H1 (cell line): Measurements from ENCODE around the gene ABCG8. TPM values are rescaled to one million over a fixed set of nuclear protein-coding genes. Genes with fewer than 3 reads are reported as not detected.

Source experiments
- CTCF ChIA-PET: fragments of 300-600 bp; sonication (Branson Sonifier 250); formaldehyde crosslinking; loops from one replicate; lab custom pipeline; 2021; ENCODE audit not compliant: partially characterized antibody; lab: Charles Lee
- POLR2A ChIA-PET: fragments of 300-600 bp; sonication (Branson Sonifier 250); formaldehyde crosslinking; loops from one replicate; lab custom pipeline; 2021; ENCODE audit warnings: inconsistent platforms; ENCODE audit not compliant: partially characterized antibody; lab: Charles Lee
- DNase-seq, 2 experiments: peaks; one replicate each; pipeline versions ENCODE4 v3.0.0 to v3.0.0-alpha.2; 2010 to 2022; ENCODE audit warnings: low spot score in 2 of 2, low read depth in 1 of 2, mixed read lengths in 1 of 2
- FAIRE-seq: peaks from 2 replicates; lab custom pipeline; 2011; peaks lifted over from hg19 to GRCh38; lab: Jason Lieb, UNC
- H2AFZ ChIP-seq: 2 replicates; pipeline ENCODE4 v1.8.1; 2012; ENCODE audit warnings: low read length, inconsistent platforms
- H2AK5ac ChIP-seq: 2 replicates; pipeline ENCODE4 v1.6.1; 2013; ENCODE audit warnings: low read depth, low read length
- H2BK120ac ChIP-seq: replicated peaks from 2 replicates; pipeline ENCODE3; 2013; ENCODE audit warnings: low read depth, low read length, inconsistent platforms
- H2BK12ac ChIP-seq: 2 replicates; pipeline ENCODE4 v1.6.1; 2013; ENCODE audit warnings: low read depth, low read length
- H2BK15ac ChIP-seq: 2 replicates; pipeline ENCODE4 v1.6.1; 2013; ENCODE audit warnings: low read length
- H2BK20ac ChIP-seq: 2 replicates; pipeline ENCODE4 v1.6.1; 2013; ENCODE audit warnings: low read length
- H2BK5ac ChIP-seq: 2 replicates; pipeline ENCODE4 v1.6.1; 2013; ENCODE audit warnings: low read depth, low read length
- H3K14ac ChIP-seq: 2 replicates; pipeline ENCODE4 v1.6.1; 2013; ENCODE audit warnings: inconsistent platforms; ENCODE audit not compliant: insufficient read length
- H3K18ac ChIP-seq: 2 replicates; pipeline ENCODE4 v1.6.1; 2013; ENCODE audit warnings: low read length; ENCODE audit errors: extremely low read depth
- H3K23ac ChIP-seq: 2 replicates; pipeline ENCODE4 v1.6.1; 2013; ENCODE audit warnings: inconsistent platforms; ENCODE audit not compliant: insufficient read length
- H3K23me2 ChIP-seq: 2 replicates; pipeline ENCODE4 v1.6.1; 2013; ENCODE audit warnings: low read depth, low read length
- H3K27ac ChIP-seq: 2 replicates; pipeline ENCODE4 v1.6.1; 2011; ENCODE audit warnings: low read depth, low read length, inconsistent platforms
- H3K27me3 ChIP-seq, 4 experiments: replicated peaks in 1 of 4; 1 replicate in 1 of 4; 2 replicates in 3 of 4; pipeline versions ENCODE4 v1.6.1 to v1.8.1; 2011 to 2013; ENCODE audit warnings: low read length in 3 of 4, mild to moderate bottlenecking in 3 of 4, inconsistent platforms in 2 of 4, mixed read lengths in 2 of 4, moderate library complexity in 1 of 4; ENCODE audit not compliant: control insufficient read depth in 3 of 4, insufficient read depth in 3 of 4; ENCODE audit errors: extremely low read depth in 1 of 4
- H3K36me3 ChIP-seq, 4 experiments: 2 replicates each; pipeline versions ENCODE4 v1.6.1 to v1.8.1; 2011 to 2013; ENCODE audit warnings: mild to moderate bottlenecking in 4 of 4, low read length in 3 of 4, moderate library complexity in 2 of 4, control low read depth in 1 of 4, inconsistent platforms in 1 of 4; ENCODE audit not compliant: insufficient read depth in 4 of 4, control insufficient read depth in 2 of 4
- H3K4ac ChIP-seq: replicated peaks from 2 replicates; pipeline ENCODE3; 2013; ENCODE audit warnings: low read length, low read depth, mixed read lengths, inconsistent platforms; ENCODE audit not compliant: insufficient read length
- H3K4me1 ChIP-seq, 4 experiments: replicated peaks in 1 of 4; 1 replicate in 1 of 4; 2 replicates in 3 of 4; pipeline versions ENCODE4 v1.6.1 to v1.8.1; 2011 to 2013; ENCODE audit warnings: low read length in 3 of 4, inconsistent platforms in 2 of 4, mixed read lengths in 1 of 4; ENCODE audit not compliant: insufficient read depth in 4 of 4, control insufficient read depth in 3 of 4
- H3K4me2 ChIP-seq, 2 experiments: 2 replicates each; pipeline versions ENCODE4 v1.6.1 to v1.8.1; 2011 to 2013; ENCODE audit warnings: low read depth in 2 of 2, low read length in 2 of 2, control low read depth in 1 of 2, inconsistent platforms in 1 of 2, mild to moderate bottlenecking in 1 of 2; ENCODE audit not compliant: insufficient read depth in 1 of 2
- H3K4me3 ChIP-seq, 4 experiments: fragments of 200-600, 300-600 bp in 1 of 4; sonication (generic), shearing (Covaris generic), sonication (Bioruptor Twin) in 1 of 4; 2 replicates each; pipeline versions ENCODE4 v1.5.1 to v1.8.1; 2011 to 2016; ENCODE audit warnings: low read length in 4 of 4, low read depth in 3 of 4, control low read depth in 2 of 4, inconsistent platforms in 2 of 4, mild to moderate bottlenecking in 2 of 4, mixed read lengths in 1 of 4, moderate library complexity in 1 of 4; ENCODE audit not compliant: insufficient read depth in 2 of 4; ENCODE audit errors: extremely low read depth in 1 of 4
- H3K56ac ChIP-seq: replicated peaks from 2 replicates; pipeline ENCODE3; 2013; ENCODE audit warnings: low read depth, mild to moderate bottlenecking, mixed read lengths, low read length, inconsistent platforms; ENCODE audit not compliant: insufficient read length
- H3K79me1 ChIP-seq: 2 replicates; pipeline ENCODE4 v1.6.1; 2013; ENCODE audit warnings: low read depth, low read length, control low read depth
- H3K79me2 ChIP-seq, 2 experiments: 2 replicates each; pipeline versions ENCODE4 v1.6.1 to v1.8.1; 2012 to 2013; ENCODE audit warnings: low read length in 2 of 2, mild to moderate bottlenecking in 2 of 2, inconsistent platforms in 1 of 2; ENCODE audit not compliant: insufficient read depth in 2 of 2, control insufficient read depth in 1 of 2
- H3K9ac ChIP-seq, 4 experiments: replicated peaks in 1 of 4; 1 replicate in 1 of 4; 2 replicates in 3 of 4; pipeline versions ENCODE4 v1.6.1 to v1.8.1; 2011 to 2013; ENCODE audit warnings: low read depth in 3 of 4, low read length in 3 of 4, control low read depth in 2 of 4, mild to moderate bottlenecking in 2 of 4, moderate library complexity in 2 of 4, inconsistent platforms in 1 of 4; ENCODE audit errors: extremely low read depth in 1 of 4
- H3K9me3 ChIP-seq, 2 experiments: 2 replicates each; pipeline versions ENCODE4 v1.6.1 to v1.8.1; 2012 to 2013; ENCODE audit warnings: mild to moderate bottlenecking in 2 of 2, moderate library complexity in 2 of 2, control low read depth in 1 of 2, inconsistent platforms in 1 of 2, low read depth in 1 of 2, low read length in 1 of 2, mixed read lengths in 1 of 2; ENCODE audit not compliant: insufficient read depth in 2 of 2
- H4K20me1 ChIP-seq, 2 experiments: replicated peaks in 1 of 2; 2 replicates each; pipeline versions ENCODE3 to v1.8.1; 2011 to 2013; ENCODE audit warnings: inconsistent platforms in 2 of 2, low read length in 2 of 2, mild to moderate bottlenecking in 1 of 2; ENCODE audit not compliant: insufficient read depth in 2 of 2, control insufficient read depth in 1 of 2
- H4K5ac ChIP-seq: 2 replicates; pipeline ENCODE4 v1.6.1; 2013; ENCODE audit warnings: low read length, low read depth, mixed read lengths, inconsistent platforms; ENCODE audit not compliant: insufficient read length
- H4K8ac ChIP-seq: 2 replicates; pipeline ENCODE4 v1.8.0; 2013; ENCODE audit warnings: mild to moderate bottlenecking, moderate library complexity, low read length, inconsistent platforms; ENCODE audit not compliant: insufficient read depth; ENCODE audit errors: extremely low read depth
- H4K91ac ChIP-seq: replicated peaks from 2 replicates; pipeline ENCODE3; 2013; ENCODE audit warnings: low read length, mixed read lengths, inconsistent platforms; ENCODE audit not compliant: insufficient read length
- BACH1 ChIP-seq: IDR thresholded peaks from 2 replicates; pipeline ENCODE4 v1.6.1; 2012; ENCODE audit warnings: low read length, improper control_type of control experiment
- BCL11A ChIP-seq, 2 experiments: IDR thresholded peaks; one replicate each; pipeline ENCODE4 v1.6.1; 2011; ENCODE audit warnings: low read depth in 2 of 2, low read length in 2 of 2, mild to moderate bottlenecking in 2 of 2
- CHD2 ChIP-seq: IDR thresholded peaks from 2 replicates; pipeline ENCODE4 v1.6.1; 2012; ENCODE audit warnings: low read length, improper control_type of control experiment
- E2F6 ChIP-seq: IDR thresholded peaks from 2 replicates; pipeline ENCODE4 v1.6.1; 2012; ENCODE audit warnings: inconsistent platforms
- EZH2 ChIP-seq: fragments of 200-600 bp; sonication (generic); IDR thresholded peaks from 2 replicates; pipeline ENCODE4 v1.7.1; 2012; ENCODE audit warnings: low read depth, mild to moderate bottlenecking, moderate library complexity, low read length, inconsistent platforms; ENCODE audit not compliant: severe bottlenecking
- GTF2F1 ChIP-seq: IDR thresholded peaks from 2 replicates; pipeline ENCODE4 v1.6.1; 2012; ENCODE audit warnings: low read depth, low read length, improper control_type of control experiment, borderline replicate concordance
- KDM5A ChIP-seq: fragments of 200-600 bp; IDR thresholded peaks from 2 replicates; pipeline ENCODE4 v1.7.1; 2012; ENCODE audit warnings: mild to moderate bottlenecking, low read length, inconsistent platforms, mixed read lengths
- MAX ChIP-seq: IDR thresholded peaks from 2 replicates; pipeline ENCODE4 v1.6.1; 2012; ENCODE audit warnings: inconsistent platforms
- RBBP5 ChIP-seq: IDR thresholded peaks from 2 replicates; pipeline ENCODE4 v1.7.1; 2012; ENCODE audit warnings: low read depth, mild to moderate bottlenecking, inconsistent platforms, low read length, moderate library complexity, borderline replicate concordance
- SIN3A ChIP-seq, 2 experiments: IDR thresholded peaks in 1 of 2; conservative IDR thresholded peaks in 1 of 2; 2 replicates each; pipeline ENCODE4 v1.6.1; 2011 to 2012; ENCODE audit warnings: low read length in 2 of 2, improper control_type of control experiment in 1 of 2, low read depth in 1 of 2, mild to moderate bottlenecking in 1 of 2
- SIRT6 ChIP-seq: IDR thresholded peaks from one replicate; pipeline ENCODE4 v1.7.1; 2012; ENCODE audit warnings: low read length, inconsistent platforms
- SIX5 ChIP-seq: IDR thresholded peaks from 2 replicates; pipeline ENCODE4 v1.6.1; 2011; ENCODE audit warnings: mild to moderate bottlenecking, low read depth, low read length
- TAF7 ChIP-seq: optimal IDR thresholded peaks from 2 replicates; pipeline ENCODE3; 2011; ENCODE audit warnings: low read depth, mild to moderate bottlenecking, inconsistent platforms, low read length, moderate library complexity, borderline replicate concordance
- ZNF274 ChIP-seq: IDR thresholded peaks from 2 replicates; pipeline ENCODE4 v1.7.0; 2012; ENCODE audit warnings: low read length, borderline replicate concordance; ENCODE audit errors: extremely low read depth
- WGBS, 2 experiments: shearing (Covaris generic) in 1 of 2; methylation state at CpG; one replicate each; pipeline versions ENCODE4 v1.1.6 to v1.1.7; 2013 to 2015; ENCODE audit warnings: low lambda C conversion rate in 2 of 2, mixed read lengths in 2 of 2, inconsistent platforms in 1 of 2, low coverage in 1 of 2, missing lambda C conversion rate in 1 of 2; ENCODE audit not compliant: insufficient replicate concordance in 2 of 2, insufficient coverage in 1 of 2, insufficient read length in 1 of 2; ENCODE audit errors: extremely low coverage in 1 of 2, missing lambda C conversion rate in 1 of 2; 5-methylcytosine and 5-hydroxymethylcytosine counted together
- polyA plus RNA-seq, 7 experiments: library from polyadenylated mRNA; depleted of rRNA in 3 of 7; stranded (reverse) in 5 of 7; unstranded in 2 of 7; fragments of >200 nt in 5 of 7; fragments of 200-250 nt in 2 of 7; gene quantifications; 1 replicate in 5 of 7; 2 replicates in 1 of 7; 4 replicates in 1 of 7; pipeline versions ENCODE4 v1.2.1 to v1.2.3, GENCODE V29; 2011 to 2013; ENCODE audit warnings: missing spikeins in 2 of 7, mixed read lengths in 2 of 7
- total RNA-seq: library from RNA; stranded (reverse); fragmentation: NEBNext Ultra II Directional; extraction: Animal tissue kit (Norgen Biotek cat#: 25700); gene quantifications from 2 replicates; pipeline ENCODE4 v1.2.1, GENCODE V29; 2021

Gene ABCG8
- total and polyA plus RNA-seq, 2 of the 8 experiments (the other 6 are each of a cell fraction or from before 2014, with no cell fraction given), result not detected

GRCh38 chr2:43884689-43885088 lies 45.9 kb downstream of the ABCG8 start:
- no peak overlapping the region for H3K56ac ChIP-seq
- no peak overlapping the region for H3K18ac ChIP-seq
- peaks cover 8 to 33% (median 20%) of the 10 kb centered on the region in 4 experiments for H3K36me3 ChIP-seq
- H3K27me3 ChIP-seq, result no peaks in the 10 kb centered on the region
- ChIA-PET POLR2A (interaction anchor here (1.0 to 1.9 kb wide), 3 partner anchors 9 to 107 kb away, joined by 3 to 8 read pairs (median 5); no protein-coding TSS in a partner anchor), CTCF (interaction anchor here (0.8 to 1.2 kb wide), 2 partner anchors 10 to 67 kb away, joined by 3 to 5 read pairs; no protein-coding TSS in a partner anchor)
- no peak overlapping the region for H3K4ac ChIP-seq
- H3K23ac ChIP-seq, result no peak overlapping the region
- H4K5ac ChIP-seq, result no peak overlapping the region
- no peak overlapping the region for H2BK15ac ChIP-seq
- FAIRE-seq (no peak), DNase-seq (no peak)
- peaks cover 0 to 2% of the 10 kb centered on the region in 2 experiments for H4K20me1 ChIP-seq
- no peaks in the 10 kb centered on the region for H3K4me1 ChIP-seq
- H2AK5ac ChIP-seq, result no peak overlapping the region
- H2BK5ac ChIP-seq, result no peak overlapping the region
- no peak overlapping the region for H3K27ac ChIP-seq
- H3K79me1 ChIP-seq, result no peaks in the 10 kb centered on the region
- no peak overlapping the region for H4K8ac ChIP-seq
- no peak overlapping the region for H2BK12ac ChIP-seq
- no peaks in the 10 kb centered on the region for H3K23me2 ChIP-seq
- no peak overlapping the region for H2BK20ac ChIP-seq
- 85% methylated on average over 5 of the region's 5 CpGs; no CpG with 5 or more reads in 1 of the 2 experiments for WGBS, 2 experiments
- no peaks in the 10 kb centered on the region for H3K79me2 ChIP-seq
- no peak overlapping the region for H2AFZ ChIP-seq
- no peak overlapping the region for H3K9ac ChIP-seq
- H3K14ac ChIP-seq, result no peak overlapping the region
- no peak overlapping the region for H3K4me2 ChIP-seq
- H3K4me3 ChIP-seq, result no peak overlapping the region
- H2BK120ac ChIP-seq, result no peak overlapping the region
- H3K9me3 ChIP-seq, result no peaks in the 10 kb centered on the region
- no peak overlapping the region for H4K91ac ChIP-seq
- TF ChIP-seq RBBP5 (no peak), SIN3A (conservative IDR thresholded peaks at IDR 0.05 in 1 of 2, IDR thresholded peaks at IDR 0.05 in 1 of 2; ENCODE audit: low read depth in 1 of 2, low read length in 2 of 2) (no peak), TAF7 (no peak), KDM5A (no peak), CHD2 (no peak), BACH1 (no peak), BCL11A (IDR thresholded peaks at IDR 0.05; ENCODE audit: low read depth in 2 of 2, low read length in 2 of 2) (no peak), SIX5 (no peak), E2F6 (no peak), ZNF274 (no peak), SIRT6 (no peak), GTF2F1 (no peak), MAX (no peak), EZH2 (no peak)
